SKM-1 (cell line): ENCODE results near the gene ATP6V0E2.

Experiments
- DNase-seq: peaks from one replicate; lab custom pipeline; 2025; ENCODE audit not compliant: unreplicated experiment; lab: John Stamatoyannopoulos, UW

The ATP6V0E2 gene

GRCh38 chr7:149838224-149838991, 35.4 kb upstream of the ATP6V0E2 start, which contains the start of gene ZNF862:
TSS of gene ZNF862 (plus strand) at chr7:149838375. CDS start at chr7:149838612, 237 bp downstream.
- peak; percentile 52 for DNase-seq

- no peak for DNase-seq
These were observed 34.8 kb upstream of the ATP6V0E2 start for GRCh38 chr7:149838992-149839408.

GRCh38 chr7:149839933-149840332, 33.8 kb upstream of the ATP6V0E2 start:
- no peak for DNase-seq

- no peak for DNase-seq
These were observed 30.2 kb upstream of the ATP6V0E2 start for GRCh38 chr7:149843566-149843965.

GRCh38 chr7:149844445-149844844, 29.3 kb upstream of the ATP6V0E2 start:
- no peak for DNase-seq

GRCh38 chr7:149845257-149845980, 28.4 kb upstream of the ATP6V0E2 start:
- no peak for DNase-seq

- no peak for DNase-seq
These were observed 27.7 kb upstream of the ATP6V0E2 start for GRCh38 chr7:149846021-149846420.

- no peak for DNase-seq
These were observed 27.2 kb upstream of the ATP6V0E2 start for GRCh38 chr7:149846436-149847046.

GRCh38 chr7:149849174-149849573, 24.6 kb upstream of the ATP6V0E2 start:
- no peak for DNase-seq

GRCh38 chr7:149850007-149850594, 23.7 kb upstream of the ATP6V0E2 start:
- no peak for DNase-seq

- no peak for DNase-seq
These were observed 23.1 kb upstream of the ATP6V0E2 start for GRCh38 chr7:149850716-149851115.

- no peak for DNase-seq
These were observed 22.3 kb upstream of the ATP6V0E2 start for GRCh38 chr7:149851449-149851848.

- DNase-seq: no peak
These were observed 20.6 kb upstream of the ATP6V0E2 start for GRCh38 chr7:149853157-149853556.

- no peak for DNase-seq
These were observed 19.0 kb upstream of the ATP6V0E2 start for GRCh38 chr7:149854611-149855360.

GRCh38 chr7:149855361-149856305, 18.1 kb upstream of the ATP6V0E2 start:
- no peak for DNase-seq

- no peak for DNase-seq
These were observed 17.2 kb upstream of the ATP6V0E2 start for GRCh38 chr7:149856583-149856982.

- no peak for DNase-seq
These were observed 14.4 kb upstream of the ATP6V0E2 start for GRCh38 chr7:149859369-149859768.

GRCh38 chr7:149859876-149860275, 13.9 kb upstream of the ATP6V0E2 start:
- no peak for DNase-seq

GRCh38 chr7:149860821-149861727, 12.7 kb upstream of the ATP6V0E2 start:
- no peak for DNase-seq
